GM13977 (cell line): Measurements from ENCODE around the gene EPAS1.

Experiments
- DNase-seq: peaks from one replicate; pipeline ENCODE4 v3.0.0; 2012; ENCODE audit warnings: low spot score
- in situ Hi-C: fragments of 300-500 bp; cut with MboI; formaldehyde crosslinking; loops from one replicate; pipeline ENCODE4 v1.12.0; 2022; ENCODE audit warnings: low sequenced_read_pairs, low pct_unique_long_range_greater_than_20kb, mixed read lengths, inconsistent platforms; ENCODE audit not compliant: unreplicated experiment
- TF ChIP-seq, protein P1 (sequence below): IDR thresholded peaks from 2 replicates; pipeline ENCODE4 v1.5.1; 2012; ENCODE audit warnings: mild to moderate bottlenecking, control low read depth; ENCODE audit not compliant: insufficient read depth; ENCODE audit errors: extremely low read depth, missing control alignments

Gene EPAS1

DNA sequence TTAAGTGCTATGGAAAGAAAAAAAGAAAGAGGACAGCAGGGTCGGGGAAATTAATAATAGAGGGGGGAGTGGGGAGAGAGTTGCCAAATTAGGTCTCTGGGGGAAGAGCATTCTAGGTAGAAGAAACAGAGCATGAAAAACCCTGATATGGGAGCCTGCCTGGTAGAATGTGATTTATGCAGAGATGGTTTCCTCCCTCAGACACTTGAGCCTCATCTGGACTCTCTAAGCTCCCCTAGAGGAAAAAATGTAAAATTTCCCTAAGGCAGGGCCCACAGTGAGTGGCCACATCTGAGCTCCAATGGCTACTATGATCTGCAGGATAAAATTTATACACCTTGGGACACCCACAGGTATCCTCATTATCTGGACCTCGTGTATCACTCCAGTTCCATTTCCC lies 20.6 kb upstream of the EPAS1 start:
- no peak for DNase-seq
- in situ Hi-C loops: no loop called here
- TF ChIP-seq, protein P1, sequence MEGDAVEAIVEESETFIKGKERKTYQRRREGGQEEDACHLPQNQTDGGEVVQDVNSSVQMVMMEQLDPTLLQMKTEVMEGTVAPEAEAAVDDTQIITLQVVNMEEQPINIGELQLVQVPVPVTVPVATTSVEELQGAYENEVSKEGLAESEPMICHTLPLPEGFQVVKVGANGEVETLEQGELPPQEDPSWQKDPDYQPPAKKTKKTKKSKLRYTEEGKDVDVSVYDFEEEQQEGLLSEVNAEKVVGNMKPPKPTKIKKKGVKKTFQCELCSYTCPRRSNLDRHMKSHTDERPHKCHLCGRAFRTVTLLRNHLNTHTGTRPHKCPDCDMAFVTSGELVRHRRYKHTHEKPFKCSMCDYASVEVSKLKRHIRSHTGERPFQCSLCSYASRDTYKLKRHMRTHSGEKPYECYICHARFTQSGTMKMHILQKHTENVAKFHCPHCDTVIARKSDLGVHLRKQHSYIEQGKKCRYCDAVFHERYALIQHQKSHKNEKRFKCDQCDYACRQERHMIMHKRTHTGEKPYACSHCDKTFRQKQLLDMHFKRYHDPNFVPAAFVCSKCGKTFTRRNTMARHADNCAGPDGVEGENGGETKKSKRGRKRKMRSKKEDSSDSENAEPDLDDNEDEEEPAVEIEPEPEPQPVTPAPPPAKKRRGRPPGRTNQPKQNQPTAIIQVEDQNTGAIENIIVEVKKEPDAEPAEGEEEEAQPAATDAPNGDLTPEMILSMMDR: no peak

DNA sequence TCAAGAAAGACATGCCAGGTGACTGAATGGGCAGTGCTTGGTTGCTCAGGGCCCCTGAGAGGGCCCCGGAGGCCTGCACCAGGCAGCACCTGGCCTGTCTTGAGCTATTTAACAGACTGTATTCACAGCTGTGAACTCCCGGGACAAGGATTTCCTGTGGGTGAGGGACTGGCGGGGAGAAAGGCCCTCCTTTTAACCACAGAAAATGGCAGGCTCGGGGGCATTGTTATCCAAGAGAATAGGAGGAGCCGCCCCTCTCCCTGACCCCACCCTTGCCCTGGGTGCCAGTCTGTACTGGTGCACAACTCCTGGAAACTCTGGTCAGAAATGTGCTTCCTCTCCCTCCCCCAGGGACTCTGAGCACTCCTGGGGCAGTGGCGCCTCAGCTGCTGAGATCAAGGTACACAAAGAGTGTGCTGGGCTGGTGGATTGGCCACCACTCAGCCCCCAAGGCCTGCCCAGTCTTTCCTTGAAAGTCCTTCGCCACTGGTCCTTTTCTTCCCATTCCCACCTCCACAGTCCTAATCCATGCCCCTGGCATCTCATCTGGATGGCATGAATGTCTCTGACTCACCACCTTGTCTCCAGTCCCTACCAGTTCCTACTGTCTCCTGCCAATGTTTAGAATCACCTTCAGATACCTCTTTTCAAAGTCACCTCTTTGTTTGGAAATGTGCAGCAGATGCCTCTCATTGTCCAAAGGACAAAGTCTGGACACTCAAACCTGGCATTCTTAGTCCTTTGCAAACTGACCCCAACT lies 19.6 kb upstream of the EPAS1 start:
- DNase-seq: no peak
- in situ Hi-C loops: no loop called here
- TF ChIP-seq, protein P1: no peak

DNA sequence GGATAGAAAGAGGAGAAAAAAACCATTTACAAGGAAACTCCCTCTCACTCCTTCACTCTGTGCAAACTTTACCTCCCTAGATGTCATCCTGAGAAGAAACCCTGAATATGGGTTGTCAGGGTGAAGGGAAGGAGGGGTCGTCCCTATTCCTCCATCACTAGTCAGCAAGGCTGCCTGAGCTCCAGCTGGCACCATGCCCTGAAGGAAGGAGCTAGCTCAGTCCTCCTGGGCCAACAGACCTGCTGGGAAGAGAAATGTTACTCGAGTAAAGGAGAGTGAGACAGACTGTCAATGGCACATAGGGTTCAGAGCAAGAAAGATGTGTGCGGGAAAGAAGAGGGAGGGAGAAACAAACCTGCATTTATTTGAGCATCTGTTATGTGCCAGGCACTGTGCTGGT lies 18.3 kb upstream of the EPAS1 start:
- no peak for DNase-seq
- in situ Hi-C loops: no loop called here

DNA sequence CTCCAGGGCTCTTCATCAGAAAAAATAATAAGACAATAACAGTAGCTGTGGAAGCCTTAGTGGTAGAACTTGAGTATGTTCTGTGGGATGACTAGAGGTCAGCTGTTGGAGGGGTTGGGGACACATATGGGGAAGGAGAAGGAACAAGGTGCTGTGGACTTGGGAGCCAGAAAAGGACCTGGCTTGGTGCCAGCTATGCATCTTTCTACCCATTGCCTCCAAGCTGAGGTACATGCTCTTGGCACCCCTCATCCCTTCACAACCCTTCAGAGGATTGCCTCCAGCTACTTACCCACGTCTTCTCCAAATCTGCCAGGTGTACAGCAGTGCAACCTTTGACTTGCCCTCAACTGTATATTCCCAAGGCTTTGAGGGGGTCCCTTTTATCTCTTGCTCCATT lies 15.3 kb upstream of the EPAS1 start:
- DNase-seq: no peak
- in situ Hi-C loops: no loop called here
- TF ChIP-seq, protein P1: no peak

More for the DNA sequence above, 18.3 kb upstream of the EPAS1 start:
- TF ChIP-seq, protein P1: no peak

DNA sequence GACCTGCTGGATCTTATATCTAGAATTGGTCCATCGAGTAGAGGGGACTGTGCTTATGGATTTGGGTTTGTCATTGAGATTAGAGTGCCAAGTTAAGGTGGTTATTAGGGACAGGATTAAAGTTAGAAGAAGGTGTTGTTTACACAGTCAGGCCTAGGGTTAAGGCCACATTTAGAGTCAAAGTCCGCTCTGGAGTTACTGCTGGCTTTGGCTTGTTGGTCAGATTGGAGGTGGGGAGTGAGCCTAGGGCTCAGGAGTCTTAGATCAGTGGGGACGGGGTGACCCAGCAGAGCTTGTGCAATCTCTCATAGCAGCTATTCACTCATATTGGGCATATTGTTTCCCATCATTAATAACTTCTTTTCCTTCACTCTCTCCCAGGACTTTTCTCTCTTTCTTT lies 13.5 kb upstream of the EPAS1 start:
- no peak for DNase-seq
- TF ChIP-seq, protein P1: no peak
- in situ Hi-C loops: no loop called here

DNA sequence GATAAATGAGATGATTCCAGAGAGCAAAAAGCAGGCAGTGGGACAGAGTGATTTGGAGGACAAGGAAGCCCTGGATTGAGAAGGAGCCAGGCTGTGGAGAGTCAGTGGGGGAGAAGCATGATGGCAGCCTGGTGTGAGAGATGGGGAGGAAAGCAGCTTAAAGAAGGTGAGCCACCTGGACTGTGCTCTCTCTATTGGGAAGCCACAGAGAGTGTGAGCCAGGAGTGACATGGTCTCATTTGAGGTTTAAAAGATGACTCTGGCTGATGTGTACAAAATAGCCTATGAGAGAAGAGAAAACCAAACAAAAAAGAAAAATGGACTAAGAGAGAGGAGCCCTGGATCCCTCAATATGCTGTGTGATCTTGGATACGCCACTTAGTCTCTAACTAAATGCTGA lies 12.9 kb upstream of the EPAS1 start:
- in situ Hi-C loops: no loop called here

More for the DNA sequence above, 12.9 kb upstream of the EPAS1 start:
- TF ChIP-seq, protein P1: no peak
- DNase-seq: no peak
